ENCODE measurements around the gene PTMS.

PTMS gene

DNA sequence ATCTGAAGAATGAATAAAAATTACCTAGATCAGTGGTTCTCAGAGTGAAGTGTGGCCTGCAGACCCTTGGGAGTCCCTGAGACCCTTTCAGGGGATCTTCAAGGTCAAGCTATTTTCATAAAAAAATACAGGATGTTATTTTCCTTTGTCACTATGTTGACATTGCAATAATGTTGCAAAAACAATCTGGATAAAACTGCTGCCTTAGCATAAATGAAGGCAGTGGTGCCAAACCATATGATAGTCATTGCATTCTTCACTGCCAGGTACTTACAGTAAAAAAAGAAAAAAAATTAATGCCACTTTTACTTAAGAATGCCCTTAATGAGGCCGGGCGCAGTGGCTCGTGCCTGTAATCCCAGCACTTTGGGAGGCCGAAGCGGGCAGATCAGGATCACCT lies 21.1 kb downstream of the PTMS start:
- Histone ChIP-seq H3K4me1 (ENCODE audit: control insufficient read depth in 2 of 2, insufficient read depth in 2 of 2, low read length in 2 of 2) (no peaks in the 10 kb centered on the region), H3K9me3 (ENCODE audit: control insufficient read depth in 2 of 2, low read length in 2 of 2) (no peaks in the 10 kb centered on the region), H3K36me3 (ENCODE audit: control insufficient read depth in 2 of 2, insufficient read depth in 2 of 2, low read length in 2 of 2) (no peaks in the 10 kb centered on the region), H3K27ac (ENCODE audit: low read depth in 2 of 2, low read length in 2 of 2) (no peak overlapping the region), H3K9ac (ENCODE audit: low read depth in 1 of 2, low read length in 2 of 2) (no peak overlapping the region), H3K27me3 (ENCODE audit: control insufficient read depth in 2 of 2, insufficient read depth in 2 of 2, low read length in 2 of 2) (no peaks in the 10 kb centered on the region), H3K4me3 (ENCODE audit: low read length in 2 of 2) (no peak overlapping the region)

GRCh38 chr12:6788972-6789924 lies 23.1 kb downstream of the PTMS start, which contains the start of gene CD4:
TSS of gene CD4 (plus strand) at chr12:6789528. CDS start at chr12:6800139, 10,611 bp downstream.
- H3K4me1 ChIP-seq (ENCODE audit: control insufficient read depth in 2 of 2, insufficient read depth in 2 of 2, low read length in 2 of 2): peaks cover 3% of the 10 kb centered on the region in 2 donors
- peak within 1 kb of the TSS; percentile 54 to 63 for H3K27ac ChIP-seq (ENCODE audit: low read depth in 2 of 2, low read length in 2 of 2)
- H3K36me3 ChIP-seq (ENCODE audit: control insufficient read depth in 2 of 2, insufficient read depth in 2 of 2, low read length in 2 of 2): no peaks in the 10 kb centered on the region
- no peaks in the 10 kb centered on the region for H3K27me3 ChIP-seq (ENCODE audit: control insufficient read depth in 2 of 2, insufficient read depth in 2 of 2, low read length in 2 of 2)
- no peaks in the 10 kb centered on the region for H3K9me3 ChIP-seq (ENCODE audit: control insufficient read depth in 2 of 2, low read length in 2 of 2)
- H3K9ac ChIP-seq (ENCODE audit: low read depth in 1 of 2, low read length in 2 of 2): peak within 1 kb of the TSS; percentile 36 to 60
- peak within 1 kb of the TSS; percentile 40 to 77 for H3K4me3 ChIP-seq (ENCODE audit: low read length in 2 of 2)

GRCh38 chr12:6790496-6791150 lies 24.5 kb downstream of the PTMS start:
- Histone ChIP-seq H3K9ac (ENCODE audit: low read depth in 1 of 2, low read length in 2 of 2) (peak overlapping the region in 1 of 2 donors; percentile 68), H3K4me1 (ENCODE audit: control insufficient read depth in 2 of 2, insufficient read depth in 2 of 2, low read length in 2 of 2) (peaks cover 3% of the 10 kb centered on the region in 2 donors)

DNA sequence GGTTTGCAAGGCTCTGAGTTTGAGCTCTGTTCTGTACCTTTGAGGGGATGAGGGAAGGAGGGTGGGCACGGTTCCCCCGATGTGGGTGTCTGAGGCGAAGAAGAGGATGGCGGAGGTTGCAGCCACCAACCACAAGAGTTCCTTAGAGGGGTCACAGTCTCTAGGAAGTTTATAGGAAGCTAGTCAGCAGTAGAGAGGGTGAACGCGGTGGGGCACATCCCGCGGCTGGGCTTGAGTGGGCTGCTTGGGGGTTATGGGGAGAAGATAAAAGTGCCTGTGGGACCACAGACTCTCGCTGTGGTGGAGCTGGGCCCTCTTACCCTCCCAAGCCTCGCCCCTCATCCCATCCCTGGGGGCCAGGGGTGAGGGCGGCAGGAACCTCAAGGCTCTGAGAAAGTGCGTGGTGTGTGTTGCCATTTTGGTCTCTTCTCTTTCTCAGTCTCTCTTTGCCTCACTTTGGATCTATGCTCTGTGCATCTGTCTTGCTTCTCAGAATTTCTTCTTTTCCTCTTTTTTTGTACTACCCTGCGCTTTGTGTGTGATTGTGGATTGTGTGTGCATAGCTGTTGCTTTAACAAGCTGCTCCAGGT lies 25.9 kb downstream of the PTMS start:
- Histone ChIP-seq H3K27ac (ENCODE audit: low read depth in 2 of 2, low read length in 2 of 2) (peak overlapping the region; percentile 20 to 67), H3K9me3 (ENCODE audit: control insufficient read depth in 2 of 2, low read length in 2 of 2) (no peaks in the 10 kb centered on the region), H3K4me1 (ENCODE audit: control insufficient read depth in 2 of 2, insufficient read depth in 2 of 2, low read length in 2 of 2) (peaks cover 3% of the 10 kb centered on the region in 2 donors), H3K36me3 (ENCODE audit: control insufficient read depth in 2 of 2, insufficient read depth in 2 of 2, low read length in 2 of 2) (no peaks in the 10 kb centered on the region), H3K9ac (ENCODE audit: low read depth in 1 of 2, low read length in 2 of 2) (peak overlapping the region in 1 of 2 donors; percentile 32), H3K27me3 (ENCODE audit: control insufficient read depth in 2 of 2, insufficient read depth in 2 of 2, low read length in 2 of 2) (peaks cover 0 to 2% of the 10 kb centered on the region in 2 donors), H3K4me3 (ENCODE audit: low read length in 2 of 2) (peak overlapping the region; percentile 14 to 61)

More at GRCh38 chr12:6790496-6791150, 24.5 kb downstream of the PTMS start:
- Histone ChIP-seq H3K9me3 (ENCODE audit: control insufficient read depth in 2 of 2, low read length in 2 of 2) (no peaks in the 10 kb centered on the region), H3K27ac (ENCODE audit: low read depth in 2 of 2, low read length in 2 of 2) (peak overlapping the region in 1 of 2 donors; percentile 61), H3K27me3 (ENCODE audit: control insufficient read depth in 2 of 2, insufficient read depth in 2 of 2, low read length in 2 of 2) (peaks cover 0 to 2% of the 10 kb centered on the region in 2 donors), H3K36me3 (ENCODE audit: control insufficient read depth in 2 of 2, insufficient read depth in 2 of 2, low read length in 2 of 2) (no peaks in the 10 kb centered on the region), H3K4me3 (ENCODE audit: low read length in 2 of 2) (peak overlapping the region; percentile 31 to 77)

DNA sequence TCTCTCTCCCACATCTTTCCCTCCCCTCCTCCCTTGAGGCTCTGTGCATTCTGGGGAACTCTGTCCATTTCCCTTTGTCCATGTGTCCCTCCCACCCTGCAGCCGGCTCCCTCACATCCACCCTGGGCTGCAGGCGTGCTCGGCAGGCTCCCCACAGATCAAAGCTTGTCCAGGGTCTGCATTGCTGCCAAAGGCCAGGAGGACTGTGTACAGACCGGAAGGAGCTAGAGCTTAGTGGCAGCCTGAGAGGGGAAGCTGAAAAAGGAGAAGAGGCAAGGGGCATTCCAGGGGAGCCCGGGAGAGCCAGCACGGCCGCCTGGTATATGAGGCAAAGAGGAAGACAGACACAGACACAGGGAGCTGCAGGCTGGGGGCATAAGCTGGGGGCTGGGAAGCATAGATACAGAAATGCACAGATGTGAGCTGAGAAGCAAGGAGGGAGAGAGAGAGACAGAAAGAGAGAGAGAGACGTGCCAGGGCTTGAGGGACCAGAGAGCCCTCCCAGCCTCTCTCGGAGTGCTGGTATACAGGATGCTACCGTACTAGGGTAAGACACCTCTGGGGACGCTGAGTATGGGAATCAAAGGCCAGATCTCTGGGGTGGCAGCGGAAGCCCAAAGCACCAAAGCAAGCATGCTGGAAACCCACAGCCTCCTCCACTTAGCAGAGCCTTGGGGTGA lies 26.5 kb downstream of the PTMS start:
- H3K9me3 ChIP-seq (ENCODE audit: control insufficient read depth in 2 of 2, low read length in 2 of 2): no peaks in the 10 kb centered on the region
- H3K27me3 ChIP-seq (ENCODE audit: control insufficient read depth in 2 of 2, insufficient read depth in 2 of 2, low read length in 2 of 2): peaks cover 0 to 2% of the 10 kb centered on the region in 2 donors

GRCh38 chr12:6795088-6795487 lies 28.9 kb downstream of the PTMS start:
- peaks cover 0 to 2% of the 10 kb centered on the region in 2 donors for H3K27me3 ChIP-seq (ENCODE audit: control insufficient read depth in 2 of 2, insufficient read depth in 2 of 2, low read length in 2 of 2)
- peaks cover 3% of the 10 kb centered on the region in 2 donors for H3K4me1 ChIP-seq (ENCODE audit: control insufficient read depth in 2 of 2, insufficient read depth in 2 of 2, low read length in 2 of 2)
- no peak overlapping the region for H3K9ac ChIP-seq (ENCODE audit: low read depth in 1 of 2, low read length in 2 of 2)
- H3K9me3 ChIP-seq (ENCODE audit: control insufficient read depth in 2 of 2, low read length in 2 of 2): no peaks in the 10 kb centered on the region
- H3K27ac ChIP-seq (ENCODE audit: low read depth in 2 of 2, low read length in 2 of 2): no peak overlapping the region
- no peaks in the 10 kb centered on the region for H3K36me3 ChIP-seq (ENCODE audit: control insufficient read depth in 2 of 2, insufficient read depth in 2 of 2, low read length in 2 of 2)
- no peak overlapping the region for H3K4me3 ChIP-seq (ENCODE audit: low read length in 2 of 2)

More for the DNA sequence above, 26.5 kb downstream of the PTMS start:
- peak overlapping the region; percentile 20 to 67 for H3K27ac ChIP-seq (ENCODE audit: low read depth in 2 of 2, low read length in 2 of 2)
- H3K9ac ChIP-seq (ENCODE audit: low read depth in 1 of 2, low read length in 2 of 2): no peak overlapping the region
- peak overlapping the region; percentile 15 to 61 for H3K4me3 ChIP-seq (ENCODE audit: low read length in 2 of 2)
- H3K36me3 ChIP-seq (ENCODE audit: control insufficient read depth in 2 of 2, insufficient read depth in 2 of 2, low read length in 2 of 2): no peaks in the 10 kb centered on the region
- peaks cover 3% of the 10 kb centered on the region in 2 donors for H3K4me1 ChIP-seq (ENCODE audit: control insufficient read depth in 2 of 2, insufficient read depth in 2 of 2, low read length in 2 of 2)

GRCh38 chr12:6796576-6796975 lies 30.4 kb downstream of the PTMS start:
- Histone ChIP-seq H3K36me3 (ENCODE audit: control insufficient read depth in 2 of 2, insufficient read depth in 2 of 2, low read length in 2 of 2) (no peaks in the 10 kb centered on the region), H3K27me3 (ENCODE audit: control insufficient read depth in 2 of 2, insufficient read depth in 2 of 2, low read length in 2 of 2) (peaks cover 0 to 2% of the 10 kb centered on the region in 2 donors)

GRCh38 chr12:6799147-6799546 lies 33.0 kb downstream of the PTMS start:
- Histone ChIP-seq H3K4me3 (ENCODE audit: low read length in 2 of 2) (no peak overlapping the region), H3K9me3 (ENCODE audit: control insufficient read depth in 2 of 2, low read length in 2 of 2) (no peaks in the 10 kb centered on the region), H3K27me3 (ENCODE audit: control insufficient read depth in 2 of 2, insufficient read depth in 2 of 2, low read length in 2 of 2) (peaks cover 0 to 2% of the 10 kb centered on the region in 2 donors), H3K36me3 (ENCODE audit: control insufficient read depth in 2 of 2, insufficient read depth in 2 of 2, low read length in 2 of 2) (no peaks in the 10 kb centered on the region), H3K27ac (ENCODE audit: low read depth in 2 of 2, low read length in 2 of 2) (no peak overlapping the region), H3K4me1 (ENCODE audit: control insufficient read depth in 2 of 2, insufficient read depth in 2 of 2, low read length in 2 of 2) (no peaks in the 10 kb centered on the region), H3K9ac (ENCODE audit: low read depth in 1 of 2, low read length in 2 of 2) (no peak overlapping the region)

More at GRCh38 chr12:6796576-6796975, 30.4 kb downstream of the PTMS start:
- Histone ChIP-seq H3K4me3 (ENCODE audit: low read length in 2 of 2) (no peak overlapping the region), H3K27ac (ENCODE audit: low read depth in 2 of 2, low read length in 2 of 2) (no peak overlapping the region), H3K9ac (ENCODE audit: low read depth in 1 of 2, low read length in 2 of 2) (no peak overlapping the region), H3K9me3 (ENCODE audit: control insufficient read depth in 2 of 2, low read length in 2 of 2) (no peaks in the 10 kb centered on the region), H3K4me1 (ENCODE audit: control insufficient read depth in 2 of 2, insufficient read depth in 2 of 2, low read length in 2 of 2) (peaks cover 3% of the 10 kb centered on the region in 2 donors)

DNA sequence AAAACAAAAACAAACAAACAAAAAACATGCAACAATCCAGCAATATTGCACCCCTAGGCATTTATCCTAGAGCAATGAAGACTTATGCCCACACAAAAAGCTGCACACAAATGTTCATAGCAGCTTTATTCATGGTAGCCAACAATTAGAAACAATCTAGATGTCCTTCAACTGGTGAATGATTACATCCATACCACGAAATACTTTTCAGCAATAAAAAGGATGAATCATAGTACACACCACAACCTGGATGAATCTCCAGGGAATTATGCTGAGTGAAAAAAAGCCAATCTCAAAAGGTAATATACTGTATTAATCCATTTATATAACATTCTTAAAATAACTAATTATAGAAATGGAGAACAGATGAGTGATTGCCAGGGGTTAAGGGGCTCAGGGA lies 41.0 kb downstream of the PTMS start:
- no peaks in the 10 kb centered on the region for H3K27me3 ChIP-seq (ENCODE audit: control insufficient read depth in 2 of 2, insufficient read depth in 2 of 2, low read length in 2 of 2)
- no peaks in the 10 kb centered on the region for H3K4me1 ChIP-seq (ENCODE audit: control insufficient read depth in 2 of 2, insufficient read depth in 2 of 2, low read length in 2 of 2)
- H3K4me3 ChIP-seq (ENCODE audit: low read length in 2 of 2): no peak overlapping the region
- H3K9me3 ChIP-seq (ENCODE audit: control insufficient read depth in 2 of 2, low read length in 2 of 2): no peaks in the 10 kb centered on the region
- H3K27ac ChIP-seq (ENCODE audit: low read depth in 2 of 2, low read length in 2 of 2): no peak overlapping the region
- H3K9ac ChIP-seq (ENCODE audit: low read depth in 1 of 2, low read length in 2 of 2): no peak overlapping the region
- H3K36me3 ChIP-seq (ENCODE audit: control insufficient read depth in 2 of 2, insufficient read depth in 2 of 2, low read length in 2 of 2): no peaks in the 10 kb centered on the region
